Dermis lymphatic vessel endothelial cell (primary cell): ENCODE results near the gene HOXA1. TPM values are rescaled to one million over a fixed set of nuclear protein-coding genes. Genes with fewer than 3 reads are reported as not detected.

ENCODE experiments used
- total RNA-seq: library from RNA; depleted of rRNA; stranded (reverse); fragments of >200 nt; gene quantifications from 2 replicates; pipeline ENCODE4 v1.2.1, GENCODE V29; 2014

Gene HOXA1
- 0.43 and 0.65 TPM in 2 replicates for total RNA-seq

GRCh38 chr7:27095897-27096767 is at the start of gene HOXA1:
TSS of gene HOXA1 (minus strand) at chr7:27096000. CDS start at chr7:27095912, 88 bp downstream.

GRCh38 chr7:27143023-27143949 is 47.5 kb upstream of the HOXA1 start, which contains the start of gene HOXA5:
TSS of gene HOXA5 (minus strand) at chr7:27143681. CDS start at chr7:27143607, 74 bp downstream.

GRCh38 chr7:27130540-27131389 is 35.0 kb upstream of the HOXA1 start, which contains the start of gene HOXA4:
TSS of gene HOXA4 (minus strand) at chr7:27130757. CDS start at chr7:27130733, 24 bp downstream.

GRCh38 chr7:27102581-27103442 is 7.0 kb upstream of the HOXA1 start, which contains the start of gene HOXA2:
TSS of gene HOXA2 (minus strand) at chr7:27102683. CDS start at chr7:27102500, 183 bp downstream.

Other genes starting within 250 kb of the HOXA1 start
- gene SKAP2, start 231.4 kb downstream of the HOXA1 start, total RNA-seq: 10.5 and 14.1 TPM in 2 replicates
- 0.11 and 0.43 TPM in 2 replicates for gene HOXA2, start 6.7 kb upstream of the HOXA1 start, total RNA-seq
- 0.43 and 0.65 TPM in 2 replicates for gene HOXA4, start 34.8 kb upstream of the HOXA1 start, total RNA-seq
- gene HOXA5, start 47.7 kb upstream of the HOXA1 start, total RNA-seq: 2.3 and 10.7 TPM in 2 replicates
- gene HOXA6, start 51.8 kb upstream of the HOXA1 start, total RNA-seq: 1.8 and 2.7 TPM in 2 replicates
- gene HOXA3, start 56.6 kb upstream of the HOXA1 start, total RNA-seq: 2.8 and 5.4 TPM in 2 replicates
- 1.4 and 2.5 TPM in 2 replicates for gene HOXA7, start 60.7 kb upstream of the HOXA1 start, total RNA-seq
- 2.6 and 3.8 TPM in 2 replicates for gene HOXA9, start 69.5 kb upstream of the HOXA1 start, total RNA-seq
- gene HOXA10, start 78.3 kb upstream of the HOXA1 start, total RNA-seq: 1.0 and 1.8 TPM in 2 replicates
- gene HOXA11, start 89.2 kb upstream of the HOXA1 start, total RNA-seq: 0.09 and 0.11 TPM in 2 replicates
- not detected in 2 replicates for gene HOXA13, start 104.1 kb upstream of the HOXA1 start, total RNA-seq
- not detected in 2 replicates for gene EVX1, start 146.8 kb upstream of the HOXA1 start, total RNA-seq